Fibroblast of mammary gland (primary cell): ENCODE data around the gene SLC25A26.

Source experiments
- DNase-seq: peaks from one replicate; pipeline ENCODE4 v3.0.0-alpha.2; 2010; ENCODE audit warnings: low read depth
- H3K4me3 ChIP-seq: 2 replicates; pipeline ENCODE4 v1.5.1; 2011; ENCODE audit warnings: low read depth, mild to moderate bottlenecking, low read length, moderate library complexity; ENCODE audit not compliant: control insufficient read depth
- CTCF ChIP-seq: conservative IDR thresholded peaks from 2 replicates; pipeline ENCODE4 v1.5.1; 2011; ENCODE audit warnings: low read depth, low read length, inconsistent platforms; ENCODE audit not compliant: control insufficient read depth, insufficient read depth

SLC25A26 gene

GRCh38 chr3:66402596-66403290, 181.9 kb downstream of the SLC25A26 start:
- H3K4me3 ChIP-seq: no peak overlapping the region
- no peak for DNase-seq
- no peak for TF ChIP-seq CTCF

- H3K4me3 ChIP-seq: no peak overlapping the region
- no peak for TF ChIP-seq CTCF
- DNase-seq: peak; percentile 75
Observed at GRCh38 chr3:66403323-66403990, 182.7 kb downstream of the SLC25A26 start.

- DNase-seq: no peak
- TF ChIP-seq CTCF: no peak
- H3K4me3 ChIP-seq: no peak overlapping the region
Observed at GRCh38 chr3:66404197-66404596, 183.4 kb downstream of the SLC25A26 start.

GRCh38 chr3:66404903-66405700, 184.3 kb downstream of the SLC25A26 start:
- TF ChIP-seq CTCF: no peak
- H3K4me3 ChIP-seq: no peak overlapping the region
- peak; percentile 45 for DNase-seq

GRCh38 chr3:66405701-66406091, 184.9 kb downstream of the SLC25A26 start:
- DNase-seq: peak; percentile 93
- no peak for TF ChIP-seq CTCF
- H3K4me3 ChIP-seq: no peak overlapping the region

- TF ChIP-seq CTCF: no peak
- no peak for DNase-seq
- no peak overlapping the region for H3K4me3 ChIP-seq
Observed at GRCh38 chr3:66406163-66406562, 185.4 kb downstream of the SLC25A26 start.
